NB4 (cell line): ENCODE measurements around the gene FGF12.

Experiments
- POLR2A ChIP-seq: IDR thresholded peaks from 2 replicates; pipeline ENCODE4 v1.6.1; 2011; ENCODE audit warnings: mild to moderate bottlenecking; ENCODE audit not compliant: insufficient read length; ENCODE audit errors: extremely low read depth
- TF ChIP-seq, protein P1 (sequence below): IDR thresholded peaks from one replicate; pipeline ENCODE4 v1.5.1; 2012; ENCODE audit warnings: low read depth, low read length
- TF ChIP-seq, protein P2 (sequence below): IDR thresholded peaks from 2 replicates; pipeline ENCODE4 v1.6.1; 2011; ENCODE audit warnings: low read depth, low read length

- TF ChIP-seq, protein P1, sequence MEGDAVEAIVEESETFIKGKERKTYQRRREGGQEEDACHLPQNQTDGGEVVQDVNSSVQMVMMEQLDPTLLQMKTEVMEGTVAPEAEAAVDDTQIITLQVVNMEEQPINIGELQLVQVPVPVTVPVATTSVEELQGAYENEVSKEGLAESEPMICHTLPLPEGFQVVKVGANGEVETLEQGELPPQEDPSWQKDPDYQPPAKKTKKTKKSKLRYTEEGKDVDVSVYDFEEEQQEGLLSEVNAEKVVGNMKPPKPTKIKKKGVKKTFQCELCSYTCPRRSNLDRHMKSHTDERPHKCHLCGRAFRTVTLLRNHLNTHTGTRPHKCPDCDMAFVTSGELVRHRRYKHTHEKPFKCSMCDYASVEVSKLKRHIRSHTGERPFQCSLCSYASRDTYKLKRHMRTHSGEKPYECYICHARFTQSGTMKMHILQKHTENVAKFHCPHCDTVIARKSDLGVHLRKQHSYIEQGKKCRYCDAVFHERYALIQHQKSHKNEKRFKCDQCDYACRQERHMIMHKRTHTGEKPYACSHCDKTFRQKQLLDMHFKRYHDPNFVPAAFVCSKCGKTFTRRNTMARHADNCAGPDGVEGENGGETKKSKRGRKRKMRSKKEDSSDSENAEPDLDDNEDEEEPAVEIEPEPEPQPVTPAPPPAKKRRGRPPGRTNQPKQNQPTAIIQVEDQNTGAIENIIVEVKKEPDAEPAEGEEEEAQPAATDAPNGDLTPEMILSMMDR = no peak
- TF ChIP-seq POLR2A = no peak
- TF ChIP-seq, protein P2, sequence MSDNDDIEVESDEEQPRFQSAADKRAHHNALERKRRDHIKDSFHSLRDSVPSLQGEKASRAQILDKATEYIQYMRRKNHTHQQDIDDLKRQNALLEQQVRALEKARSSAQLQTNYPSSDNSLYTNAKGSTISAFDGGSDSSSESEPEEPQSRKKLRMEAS = no peak
Observed at GRCh38 chr3:192155194-192155593, 572.1 kb downstream of the FGF12 start.
